Measurements from ENCODE around the gene CLIC3.

Gene CLIC3

GRCh38 chr9:136984464-136985026 lies 11.8 kb downstream of the CLIC3 start:
- CTCF ChIA-PET: no interaction called here
- POLR2A ChIA-PET: no interaction called here
- DNase-seq (ENCODE audit: extremely low spot score): no peak
- TF ChIP-seq, protein P1, sequence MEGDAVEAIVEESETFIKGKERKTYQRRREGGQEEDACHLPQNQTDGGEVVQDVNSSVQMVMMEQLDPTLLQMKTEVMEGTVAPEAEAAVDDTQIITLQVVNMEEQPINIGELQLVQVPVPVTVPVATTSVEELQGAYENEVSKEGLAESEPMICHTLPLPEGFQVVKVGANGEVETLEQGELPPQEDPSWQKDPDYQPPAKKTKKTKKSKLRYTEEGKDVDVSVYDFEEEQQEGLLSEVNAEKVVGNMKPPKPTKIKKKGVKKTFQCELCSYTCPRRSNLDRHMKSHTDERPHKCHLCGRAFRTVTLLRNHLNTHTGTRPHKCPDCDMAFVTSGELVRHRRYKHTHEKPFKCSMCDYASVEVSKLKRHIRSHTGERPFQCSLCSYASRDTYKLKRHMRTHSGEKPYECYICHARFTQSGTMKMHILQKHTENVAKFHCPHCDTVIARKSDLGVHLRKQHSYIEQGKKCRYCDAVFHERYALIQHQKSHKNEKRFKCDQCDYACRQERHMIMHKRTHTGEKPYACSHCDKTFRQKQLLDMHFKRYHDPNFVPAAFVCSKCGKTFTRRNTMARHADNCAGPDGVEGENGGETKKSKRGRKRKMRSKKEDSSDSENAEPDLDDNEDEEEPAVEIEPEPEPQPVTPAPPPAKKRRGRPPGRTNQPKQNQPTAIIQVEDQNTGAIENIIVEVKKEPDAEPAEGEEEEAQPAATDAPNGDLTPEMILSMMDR (IDR thresholded peaks at IDR 0.05; ENCODE audit: control extremely low read depth, extremely low read depth, low read depth, missing control alignments): no peak

GRCh38 chr9:136983656-136984314 lies 12.6 kb downstream of the CLIC3 start:
- ChIA-PET POLR2A (no interaction called here), CTCF (no interaction called here)
- DNase-seq (ENCODE audit: extremely low spot score): no peak
- TF ChIP-seq, protein P1 (IDR thresholded peaks at IDR 0.05; ENCODE audit: control extremely low read depth, extremely low read depth, low read depth, missing control alignments): no peak

DNA sequence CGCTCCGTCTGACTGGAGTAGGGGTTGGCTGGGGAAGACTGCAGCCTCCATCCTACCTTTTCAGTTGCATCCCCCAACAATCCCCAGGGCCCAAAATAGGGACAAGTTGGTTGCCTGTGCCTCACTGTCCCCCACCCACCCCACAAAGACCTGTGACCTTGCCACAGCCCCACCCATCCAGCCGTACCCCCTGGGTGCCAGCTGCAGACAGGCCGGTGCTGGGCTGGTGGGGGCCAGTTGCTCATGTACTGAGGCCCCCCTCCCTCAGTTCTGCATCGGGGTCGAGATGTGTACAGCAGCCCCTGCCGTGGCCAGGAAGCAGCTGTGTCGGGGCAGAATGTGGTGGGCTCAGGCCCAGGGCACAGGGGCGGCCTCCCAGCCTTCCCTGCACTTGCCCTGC lies 13.2 kb downstream of the CLIC3 start:
- POLR2A ChIA-PET: no interaction called here
- DNase-seq (ENCODE audit: extremely low spot score): no peak
- TF ChIP-seq, protein P1 (IDR thresholded peaks at IDR 0.05; ENCODE audit: control extremely low read depth, extremely low read depth, low read depth, missing control alignments): no peak
- CTCF ChIA-PET: no interaction called here

DNA sequence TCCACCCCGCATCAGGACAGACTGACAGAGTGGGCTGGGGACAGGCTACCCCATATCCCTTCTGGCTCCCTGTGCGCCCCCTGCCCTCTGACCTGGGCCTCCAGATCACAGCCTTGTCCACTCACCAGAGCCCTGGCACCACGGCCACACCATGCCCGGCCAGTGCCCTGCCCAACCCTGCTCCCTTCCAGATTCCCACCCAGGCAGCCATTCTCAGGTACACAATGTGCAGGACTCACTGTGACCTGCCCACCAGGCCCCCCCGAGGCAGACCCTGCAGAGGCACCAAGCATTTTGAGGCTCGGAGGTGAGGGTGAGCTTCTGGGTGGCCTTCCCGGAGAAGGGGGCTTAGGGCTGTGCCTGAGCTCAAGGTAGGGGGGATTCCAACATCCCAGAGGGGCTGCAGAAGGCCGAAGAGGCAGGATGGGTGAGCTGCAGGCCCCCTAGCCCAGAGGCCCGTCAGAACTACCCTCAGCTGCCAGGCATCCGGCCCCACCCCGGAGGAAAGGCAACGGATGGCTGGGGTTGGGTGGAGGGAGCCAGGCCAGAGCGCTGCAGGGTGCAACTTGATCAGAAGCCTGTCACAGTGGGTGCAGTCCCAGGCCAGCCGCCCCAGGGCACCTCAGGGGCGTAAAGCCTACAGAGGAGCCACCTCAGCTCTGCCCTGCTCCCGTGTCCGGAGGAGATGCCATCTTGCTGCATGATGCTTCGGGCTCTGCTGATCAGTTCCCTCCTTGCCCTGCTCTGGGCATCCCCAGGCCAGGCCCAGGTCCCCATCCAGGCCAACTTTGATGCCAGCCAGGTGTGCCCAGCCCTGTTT lies 13.9 kb downstream of the CLIC3 start, which contains the start of gene LCNL1:
Gene LCNL1, plus strand, starts transcription at position 762 of the 820 bp plus-strand sequence. CDS start 594 bp downstream, outside the sequence.
- no peak for DNase-seq (ENCODE audit: extremely low spot score)
- CTCF ChIA-PET: interaction anchor here (0.9 to 1.2 kb wide), 3 partner anchors 9 to 52 kb away, joined by 3 to 7 read pairs (median 3); partner anchors contain the start of gene PAXX
- POLR2A ChIA-PET: no interaction called here
- TF ChIP-seq, protein P1 (IDR thresholded peaks at IDR 0.05; ENCODE audit: control extremely low read depth, extremely low read depth, low read depth, missing control alignments): no peak

DNA sequence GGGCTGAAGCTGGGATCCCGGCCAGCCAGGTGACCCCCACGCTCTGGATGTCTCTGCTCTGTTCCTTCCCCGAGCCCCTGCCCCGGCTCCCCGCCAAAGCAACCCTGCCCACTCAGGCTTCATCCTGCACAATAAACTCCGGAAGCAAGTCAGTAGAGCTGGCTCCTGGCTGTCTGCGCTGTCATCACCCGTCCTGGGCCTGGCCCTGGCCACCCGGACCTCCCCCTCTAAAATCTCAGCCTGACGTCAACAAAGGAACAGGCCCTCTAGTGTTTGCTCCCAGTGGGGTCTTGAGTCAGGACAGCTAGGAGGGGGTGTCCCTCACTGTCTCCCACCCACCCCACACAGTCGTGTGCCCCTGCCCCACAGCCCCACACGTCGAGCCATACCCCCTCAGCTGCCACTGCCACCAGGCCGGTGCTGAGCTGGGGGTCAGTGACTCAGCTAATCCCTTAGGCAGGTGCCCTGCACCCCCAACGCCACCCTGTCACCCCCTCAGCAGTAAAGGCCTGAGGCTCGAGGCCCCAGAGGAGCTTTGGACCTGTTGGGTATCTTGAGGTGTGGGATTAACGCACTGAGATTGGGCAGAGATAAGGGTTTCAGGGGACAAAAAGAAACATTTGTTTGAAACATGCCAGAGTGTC lies 14.7 kb downstream of the CLIC3 start:
- TF ChIP-seq, protein P1 (IDR thresholded peaks at IDR 0.05; ENCODE audit: control extremely low read depth, extremely low read depth, low read depth, missing control alignments): no peak
- CTCF ChIA-PET: interaction anchor here (0.9 to 1.2 kb wide), 3 partner anchors 10 to 53 kb away, joined by 3 to 7 read pairs (median 3); partner anchors contain the start of gene PAXX
- DNase-seq (ENCODE audit: extremely low spot score): no peak
- POLR2A ChIA-PET: no interaction called here

Measured in GM10248 (cell line).